SK-N-DZ (cell line): ENCODE measurements around the gene C1orf115.
"Not testable (repeated sequence)": the region's sequence is repeated elsewhere in the genome, so short reads cannot be mapped to it uniquely, and the experiment has no call there.

Experiments
- DNase-seq: peaks from one replicate; pipeline ENCODE4 v3.0.0-alpha.2; 2015; ENCODE audit warnings: low spot score

The C1orf115 gene

GRCh38 chr1:220692436-220693228 is 2.5 kb downstream of the C1orf115 start:
- no peak for DNase-seq

- DNase-seq: no peak
These were observed 4.8 kb downstream of the C1orf115 start for GRCh38 chr1:220694866-220695382.

GRCh38 chr1:220695426-220695825 is 5.3 kb downstream of the C1orf115 start:
- DNase-seq: no peak

DNA sequence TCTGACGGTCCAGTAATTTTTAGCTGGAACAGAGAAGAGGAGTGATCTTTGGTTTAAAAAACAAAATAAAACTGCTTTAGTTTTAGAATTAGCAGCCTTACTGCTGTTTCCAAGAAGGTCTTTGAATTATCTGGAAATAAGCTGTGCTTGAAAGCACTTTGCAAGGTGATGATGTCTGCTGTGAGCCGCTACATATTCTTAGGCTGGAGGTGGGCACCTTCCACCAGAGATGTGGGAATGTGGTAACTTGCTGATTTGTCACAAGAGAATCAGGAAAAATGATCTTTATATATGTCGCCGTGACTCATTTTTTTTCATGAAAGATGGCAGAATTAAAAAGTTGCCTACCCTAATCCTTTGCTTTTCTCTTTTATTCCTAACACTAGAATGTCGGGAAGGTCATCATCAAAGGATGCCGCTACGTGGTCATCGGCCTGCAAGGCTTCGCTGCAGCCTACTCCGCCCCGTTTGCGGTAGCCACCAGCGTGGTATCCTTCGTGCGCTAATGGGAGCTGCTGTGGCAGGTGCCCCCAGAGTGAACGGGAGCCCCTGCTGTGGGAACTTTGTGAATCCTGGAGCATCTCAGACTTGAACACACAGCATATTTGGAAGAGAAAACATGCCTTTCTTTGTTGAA is 6.2 kb downstream of the C1orf115 start:
- DNase-seq: no peak

GRCh38 chr1:220696863-220697231 is 6.7 kb downstream of the C1orf115 start:
- DNase-seq: no peak

DNA sequence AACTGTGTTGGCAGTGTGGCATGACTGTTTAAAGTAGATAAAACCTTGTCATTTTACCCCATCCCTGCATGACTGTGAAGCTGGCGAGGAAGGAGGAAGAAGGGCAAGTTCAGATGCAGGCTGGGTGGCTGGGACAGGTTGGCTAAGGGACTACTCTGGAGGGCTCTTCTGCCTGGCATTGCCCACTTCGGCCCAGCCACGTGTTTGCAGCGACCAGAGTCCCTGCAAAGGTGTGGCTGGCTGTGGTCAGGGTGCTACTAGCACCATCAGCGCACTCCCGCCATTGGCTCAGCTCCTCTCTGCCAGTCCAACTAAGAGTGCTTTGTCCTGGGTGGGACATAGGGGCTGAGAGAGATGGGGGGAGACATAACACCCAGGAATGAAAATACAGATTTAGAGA is 7.2 kb downstream of the C1orf115 start:
- DNase-seq: no peak

GRCh38 chr1:220698607-220699016 is 8.4 kb downstream of the C1orf115 start:
- DNase-seq: no peak

DNA sequence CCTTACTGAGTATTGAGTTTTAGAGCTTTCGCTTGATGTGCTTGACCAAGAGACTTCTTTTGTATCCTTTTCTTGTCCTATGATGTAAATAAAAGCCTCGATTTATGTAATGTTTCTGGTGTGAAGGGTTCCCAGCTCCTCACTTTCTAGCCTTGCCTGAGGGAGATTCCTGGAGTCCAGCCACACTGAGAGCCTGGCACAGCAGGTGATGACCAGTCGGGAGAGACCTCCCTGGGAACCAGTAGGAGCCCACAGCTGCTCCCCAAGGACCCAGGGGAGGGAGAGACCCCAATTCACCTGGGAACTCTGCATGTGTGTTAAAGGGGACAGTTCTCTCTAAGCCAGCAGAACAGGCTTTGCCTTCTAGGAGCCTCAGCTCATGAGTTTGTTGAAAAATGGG is 8.9 kb downstream of the C1orf115 start:
- no peak for DNase-seq

DNA sequence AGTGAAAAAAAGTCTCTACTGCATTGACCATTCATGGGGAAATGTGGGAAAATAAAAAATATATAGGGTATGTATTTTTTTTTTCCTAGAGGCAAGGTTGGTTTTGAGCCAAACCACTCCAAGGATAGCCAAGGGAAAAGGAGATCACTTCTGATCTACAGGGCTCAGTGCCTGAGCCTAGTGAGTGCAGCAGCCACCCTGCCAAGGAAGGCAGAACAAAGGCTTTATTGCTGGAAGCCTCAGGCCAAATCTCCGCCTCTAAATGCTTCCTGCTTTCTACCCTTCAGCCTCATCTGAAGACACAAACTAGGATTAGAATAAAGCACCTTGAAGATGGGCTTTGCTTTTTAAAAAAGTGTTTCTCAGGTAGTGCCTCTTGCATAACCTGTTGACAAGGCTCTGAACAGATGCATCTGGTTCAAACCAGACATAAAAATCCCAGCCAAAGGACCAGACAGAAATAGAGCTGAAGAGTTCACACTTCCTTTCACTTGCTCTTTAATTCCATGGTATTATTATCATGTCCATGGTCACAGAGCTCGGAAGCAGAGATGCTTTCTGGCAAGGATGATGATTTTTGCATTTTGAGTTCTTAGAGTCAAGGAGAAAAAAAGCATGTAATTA is 10.5 kb downstream of the C1orf115 start:
- no peak for DNase-seq

- no peak for DNase-seq
These were observed 11.8 kb downstream of the C1orf115 start for GRCh38 chr1:220701974-220702373.

- DNase-seq: no peak
These were observed 12.6 kb downstream of the C1orf115 start for GRCh38 chr1:220702733-220703270.

- DNase-seq: no peak
These were observed 13.1 kb downstream of the C1orf115 start for GRCh38 chr1:220703305-220703704.

DNA sequence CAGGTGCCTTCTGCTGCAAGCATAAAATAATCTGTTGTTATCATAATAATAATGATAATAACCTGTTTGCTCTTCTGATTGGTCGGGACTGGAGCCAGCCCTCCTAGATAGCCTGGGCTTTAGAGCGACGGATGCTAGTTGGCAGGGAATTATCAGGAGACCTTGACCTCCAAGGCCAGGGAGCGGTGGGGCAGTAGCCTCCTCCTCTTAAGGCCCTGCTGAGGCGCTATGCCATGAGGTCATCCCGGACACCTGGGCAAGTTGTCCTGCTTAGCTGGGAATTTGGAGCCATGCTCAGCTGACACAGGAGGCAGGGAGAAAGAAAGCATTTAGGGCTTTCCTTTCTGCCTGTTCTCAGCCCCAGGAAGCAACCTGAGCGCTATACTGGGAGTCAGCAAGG is 15.6 kb downstream of the C1orf115 start:
- no peak for DNase-seq

- no peak for DNase-seq
These were observed 16.3 kb downstream of the C1orf115 start for GRCh38 chr1:220706480-220706879.

DNA sequence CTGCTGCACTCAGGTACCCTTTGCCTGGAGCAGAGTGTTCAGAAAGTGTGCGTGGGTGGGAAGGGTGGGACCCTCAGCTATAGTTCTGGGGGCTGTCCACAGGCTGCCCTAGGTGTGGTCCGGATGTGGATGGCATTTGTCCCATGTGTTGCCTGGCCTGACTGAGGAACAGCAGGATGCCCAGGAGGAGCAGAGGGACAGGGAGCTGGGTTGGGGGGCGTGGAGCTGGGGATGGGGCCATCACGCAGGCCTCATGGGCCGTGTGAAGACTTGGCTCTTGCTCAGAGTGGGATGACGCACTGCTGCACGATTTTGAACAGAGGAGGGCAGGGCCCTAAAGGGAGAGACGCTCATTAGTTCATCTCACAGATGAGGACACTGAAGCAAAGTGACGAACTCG is 17.0 kb downstream of the C1orf115 start:
- DNase-seq: no peak

DNA sequence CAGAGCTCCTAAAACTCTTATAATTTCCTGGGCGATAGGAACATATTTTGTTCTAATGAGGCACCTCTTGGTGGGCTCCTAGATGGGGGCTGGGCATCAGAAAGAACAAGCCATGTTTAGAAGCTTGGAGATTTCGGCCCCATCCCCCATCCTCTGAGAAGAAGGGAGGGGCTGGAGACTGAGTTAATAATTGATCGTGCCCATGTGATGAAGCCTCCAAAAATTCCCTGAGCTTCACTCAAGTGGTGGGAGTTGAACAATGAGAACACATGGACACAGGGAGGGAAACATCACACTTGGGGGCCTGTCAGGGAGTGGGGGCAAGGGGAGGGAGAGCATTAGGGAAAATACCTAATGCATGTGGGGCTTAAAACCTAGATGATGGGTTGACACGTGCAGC is 18.1 kb downstream of the C1orf115 start:
- DNase-seq: no peak

DNA sequence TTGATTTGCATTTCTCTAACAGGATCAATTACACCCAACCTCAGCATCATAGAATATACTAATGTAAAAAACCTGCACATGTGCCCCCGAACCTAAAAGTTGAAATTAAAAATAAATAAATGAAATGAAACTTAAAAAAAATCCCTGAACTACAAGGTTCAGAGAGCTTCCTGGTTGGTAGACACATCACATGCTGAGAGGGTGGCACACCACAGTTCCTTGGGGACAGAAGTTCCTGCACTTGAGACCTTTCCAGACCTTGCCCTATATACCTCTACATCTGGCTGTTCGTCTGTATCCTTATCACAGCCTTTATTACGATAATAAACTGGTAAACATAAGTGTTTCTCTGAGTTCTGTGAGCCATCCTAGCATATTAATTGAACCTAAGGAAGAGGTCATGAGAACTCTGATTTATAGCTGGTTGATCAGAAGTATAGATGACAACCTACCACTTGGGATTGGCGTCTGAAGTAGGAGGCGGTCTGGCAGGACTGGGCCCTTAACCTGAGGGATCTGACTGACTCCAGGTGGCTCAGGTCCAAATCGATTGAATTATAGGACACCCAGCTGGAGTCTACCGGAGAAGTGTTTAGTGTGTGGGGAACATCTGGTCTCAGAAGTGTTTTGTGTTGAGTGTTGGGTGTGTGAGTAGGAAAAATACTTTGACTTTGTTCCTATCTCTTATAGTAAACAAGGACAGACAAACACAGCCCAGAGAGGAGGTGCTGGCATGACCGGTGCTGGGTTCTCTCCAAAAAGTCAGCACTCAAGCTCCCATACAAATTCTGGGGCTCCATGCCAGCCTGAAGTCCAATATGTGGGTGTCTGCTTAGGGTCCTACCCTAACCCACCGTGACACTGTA is 19.0 kb downstream of the C1orf115 start:
- no peak for DNase-seq

GRCh38 chr1:220710333-220710732 is 20.2 kb downstream of the C1orf115 start:
- no peak for DNase-seq

GRCh38 chr1:220711056-220711809 is 21.1 kb downstream of the C1orf115 start:
- DNase-seq: no peak

- DNase-seq: not testable (repeated sequence)
These were observed 25.8 kb downstream of the C1orf115 start for GRCh38 chr1:220715986-220716385.
